ENCODE data around the gene DLGAP4. TPM values are rescaled to one million over a fixed set of nuclear protein-coding genes. Genes with fewer than 3 reads are reported as not detected.

The DLGAP4 gene
- total and polyA plus RNA-seq, 9 of the 15 experiments (the other 6 are each of a cell fraction or from before 2014, with no cell fraction given), result 0.31 to 34.1 (median 4.5) TPM

GRCh38 chr20:36384022-36384619, 78.0 kb downstream of the DLGAP4 start (continued):
- TF ChIP-seq ZBTB5 (IDR thresholded peaks at IDR 0.05) (no peak), HDAC2 (IDR thresholded peaks at IDR 0.05) (peak; percentile 99), POLR2H (tag; IDR thresholded peaks at IDR 0.05; ENCODE audit: low read depth) (no peak), ZNF146 (CRISPR knock-in tag; IDR thresholded peaks at IDR 0.05; ENCODE audit: unreplicated experiment) (peak; percentile 81), POLR2A (conservative IDR thresholded peaks at IDR 0.05) (no peak), PREB (CRISPR knock-in tag; IDR thresholded peaks at IDR 0.05) (peak; percentile 82; the same call in 1 of the 2 replicates), PHB2 (IDR thresholded peaks at IDR 0.05; ENCODE audit: low read depth) (no peak), ELK3 (CRISPR knock-in tag; IDR thresholded peaks at IDR 0.05) (no peak), RFX1 (IDR thresholded peaks at IDR 0.05) (no peak), E2F1 (CRISPR knock-in tag; IDR thresholded peaks at IDR 0.05) (peak; percentile 99), SREBF1 (IDR thresholded peaks at IDR 0.05; ENCODE audit: borderline replicate concordance, low read depth, low read length) (peak; percentile 95), PATZ1 (CRISPR knock-in tag; IDR thresholded peaks at IDR 0.05; ENCODE audit: borderline replicate concordance) (no peak), RERE (CRISPR knock-in tag; IDR thresholded peaks at IDR 0.05; ENCODE audit: borderline replicate concordance) (peak; percentile 98; the same call in 1 of the 2 replicates), BRF1 (IDR thresholded peaks at IDR 0.05; ENCODE audit: borderline replicate concordance, extremely low read depth, insufficient read length) (no peak), ZNF436 (CRISPR knock-in tag; IDR thresholded peaks at IDR 0.05) (no peak)

Data from K562 (cell line).